Nephron progenitor cell (in vitro differentiated cells): ENCODE results near the gene SIGLEC7.

Source experiments
- DNase-seq: peaks from one replicate; pipeline ENCODE4 v3.0.0; 2021
- H3K27ac Mint-ChIP-seq: 2 replicates; pipeline ENCODE4 v1.8.0; 2021; ENCODE audit warnings: mild to moderate bottlenecking, moderate library complexity, mixed read lengths
- H3K27me3 Mint-ChIP-seq: 2 replicates; pipeline ENCODE4 v1.8.0; 2021; ENCODE audit warnings: mild to moderate bottlenecking, low read depth, mixed read lengths; ENCODE audit not compliant: poor library complexity
- H3K36me3 Mint-ChIP-seq: 2 replicates; pipeline ENCODE4 v1.8.0; 2021; ENCODE audit warnings: low read depth, mixed read lengths
- H3K4me1 Mint-ChIP-seq: 2 replicates; pipeline ENCODE4 v1.8.0; 2021; ENCODE audit warnings: mixed read lengths
- H3K4me3 Mint-ChIP-seq: 2 replicates; pipeline ENCODE4 v1.8.0; 2021; ENCODE audit warnings: mild to moderate bottlenecking, moderate library complexity, mixed read lengths
- H3K9me3 Mint-ChIP-seq: 2 replicates; pipeline ENCODE4 v1.8.0; 2021; ENCODE audit warnings: mild to moderate bottlenecking, moderate library complexity, mixed read lengths
- CTCF ChIP-seq: fragments of 200-600 bp; sonication (generic); IDR thresholded peaks from 2 replicates; pipeline ENCODE4 v1.5.0; 2021; ENCODE audit warnings: antibody characterized with exemption

The SIGLEC7 gene

DNA sequence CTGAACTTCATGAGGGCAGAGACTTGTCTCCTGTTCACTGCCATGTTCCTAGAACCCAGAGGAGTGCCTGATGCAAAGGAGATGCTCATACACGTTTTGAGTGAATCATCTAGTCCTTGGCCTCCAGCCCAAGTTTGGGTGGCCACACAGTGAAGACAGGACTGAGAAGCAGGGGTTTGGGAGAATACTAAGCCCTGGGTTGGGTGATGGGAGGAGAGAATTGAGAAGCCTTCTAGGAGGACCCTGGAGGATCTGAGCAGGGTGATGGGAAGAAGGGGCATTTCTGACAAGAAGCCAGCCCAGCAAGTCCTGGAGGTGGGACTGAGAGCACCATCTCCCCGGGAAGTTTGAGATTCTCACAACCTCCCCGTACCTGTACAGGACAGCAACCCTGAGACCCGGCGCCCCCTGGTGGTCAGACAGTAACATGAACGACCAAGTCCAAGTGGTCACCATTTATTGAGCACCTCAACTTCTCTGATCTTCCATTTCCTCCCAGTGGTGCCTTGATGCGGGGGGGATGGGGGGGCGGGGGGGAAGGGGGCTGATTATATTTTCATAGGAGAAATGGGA, 44.8 kb upstream of the SIGLEC7 start:
- H3K4me3 Mint-ChIP-seq = no peak overlapping the region
- no peaks in the 10 kb centered on the region for H3K9me3 Mint-ChIP-seq
- H3K27me3 Mint-ChIP-seq = peaks cover 11% of the 10 kb centered on the region
- peaks cover under 1% of the 10 kb centered on the region for H3K36me3 Mint-ChIP-seq
- peak; percentile 87 for DNase-seq
- peak; percentile 48 for TF ChIP-seq CTCF
- peaks cover 17% of the 10 kb centered on the region for H3K4me1 Mint-ChIP-seq
- no peak overlapping the region for H3K27ac Mint-ChIP-seq

DNA sequence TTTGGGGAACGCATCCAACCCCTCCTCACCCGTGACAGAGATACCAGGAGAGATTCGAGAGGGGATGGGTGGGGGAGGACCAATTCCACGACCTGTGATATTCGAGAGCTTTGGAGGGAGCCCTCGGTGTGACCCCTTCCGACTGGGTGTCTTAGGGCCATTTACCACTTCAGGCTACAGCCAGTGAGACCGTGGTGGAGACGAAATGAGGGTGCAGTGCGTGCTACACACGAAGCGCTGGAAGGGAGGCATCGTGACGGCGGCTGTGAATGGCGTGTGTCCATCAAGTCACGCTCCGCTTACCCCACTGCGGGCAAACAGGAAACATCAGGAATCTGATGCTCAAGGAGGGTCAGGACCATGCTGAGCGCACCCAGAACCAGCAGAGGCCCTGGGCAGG, 44.3 kb upstream of the SIGLEC7 start:
- peaks cover 11% of the 10 kb centered on the region for H3K27me3 Mint-ChIP-seq
- H3K27ac Mint-ChIP-seq = no peak overlapping the region
- DNase-seq = no peak
- H3K4me1 Mint-ChIP-seq = peaks cover 17% of the 10 kb centered on the region
- peaks cover 6% of the 10 kb centered on the region for H3K36me3 Mint-ChIP-seq
- H3K9me3 Mint-ChIP-seq = no peaks in the 10 kb centered on the region
- H3K4me3 Mint-ChIP-seq = no peak overlapping the region
- no peak for TF ChIP-seq CTCF

GRCh38 chr19:51098365-51099046, 43.6 kb upstream of the SIGLEC7 start:
- Mint-ChIP-seq H3K4me3 (no peak overlapping the region), H3K36me3 (peaks cover 13% of the 10 kb centered on the region), H3K4me1 (peaks cover 12% of the 10 kb centered on the region), H3K9me3 (no peaks in the 10 kb centered on the region), H3K27me3 (peaks cover 9% of the 10 kb centered on the region), H3K27ac (no peak overlapping the region)
- no peak for TF ChIP-seq CTCF
- no peak for DNase-seq

DNA sequence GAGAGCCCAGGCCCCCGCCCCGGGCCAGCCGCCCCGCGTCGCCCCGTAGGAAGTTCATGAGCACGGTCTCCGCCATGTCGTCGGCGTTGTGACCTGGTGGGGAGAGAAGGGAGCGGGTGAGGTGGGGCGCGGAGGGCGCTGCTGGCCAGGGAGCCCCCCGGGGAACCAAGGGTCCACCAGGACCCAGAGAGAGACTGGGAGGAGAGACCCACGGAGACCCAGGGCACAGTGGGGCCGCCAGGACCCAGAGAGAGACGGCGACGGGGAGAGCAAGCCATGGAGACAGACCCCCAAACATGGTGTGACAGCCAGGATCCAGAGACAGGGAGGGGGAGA, 43.1 kb upstream of the SIGLEC7 start:
- DNase-seq = no peak
- no peak for TF ChIP-seq CTCF
- no peaks in the 10 kb centered on the region for H3K9me3 Mint-ChIP-seq
- peaks cover 13% of the 10 kb centered on the region for H3K36me3 Mint-ChIP-seq
- peaks cover 5% of the 10 kb centered on the region for H3K27me3 Mint-ChIP-seq
- no peak overlapping the region for H3K27ac Mint-ChIP-seq
- H3K4me1 Mint-ChIP-seq = peaks cover 7% of the 10 kb centered on the region
- no peak overlapping the region for H3K4me3 Mint-ChIP-seq

DNA sequence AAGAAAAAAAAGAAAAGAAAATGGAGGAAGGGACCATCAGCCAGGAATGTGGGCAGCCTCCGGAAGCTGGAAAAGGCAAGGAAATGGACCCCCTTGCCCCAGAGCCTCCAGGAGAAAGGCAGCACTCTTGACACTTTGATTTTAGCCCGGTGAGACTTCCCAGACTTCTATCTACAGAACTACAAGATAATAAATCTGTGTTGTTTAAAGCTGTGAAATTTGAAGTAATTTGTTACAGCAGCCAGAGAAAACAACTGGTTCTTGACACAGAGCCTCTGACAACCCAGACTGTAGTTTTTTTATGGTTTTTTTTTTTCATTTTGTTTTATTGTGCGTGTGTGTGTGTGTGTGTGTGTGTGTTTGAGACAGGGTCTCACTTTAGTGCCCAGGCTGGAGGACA, 41.5 kb upstream of the SIGLEC7 start:
- no peak for DNase-seq
- no peak overlapping the region for H3K4me3 Mint-ChIP-seq
- H3K4me1 Mint-ChIP-seq = no peaks in the 10 kb centered on the region
- no peak overlapping the region for H3K27ac Mint-ChIP-seq
- peaks cover 17% of the 10 kb centered on the region for H3K36me3 Mint-ChIP-seq
- no peaks in the 10 kb centered on the region for H3K9me3 Mint-ChIP-seq
- H3K27me3 Mint-ChIP-seq = peaks cover 4% of the 10 kb centered on the region
- TF ChIP-seq CTCF = no peak
